ENCODE measurements around the gene CORO7. TPM values are rescaled to one million over a fixed set of nuclear protein-coding genes. Genes with fewer than 3 reads are reported as not detected.

Gene CORO7
- total and polyA plus RNA-seq, 9 of the 15 experiments (the other 6 are each of a cell fraction or from before 2014, with no cell fraction given), result 0.45 to 77.2 (median 18.7) TPM

DNA sequence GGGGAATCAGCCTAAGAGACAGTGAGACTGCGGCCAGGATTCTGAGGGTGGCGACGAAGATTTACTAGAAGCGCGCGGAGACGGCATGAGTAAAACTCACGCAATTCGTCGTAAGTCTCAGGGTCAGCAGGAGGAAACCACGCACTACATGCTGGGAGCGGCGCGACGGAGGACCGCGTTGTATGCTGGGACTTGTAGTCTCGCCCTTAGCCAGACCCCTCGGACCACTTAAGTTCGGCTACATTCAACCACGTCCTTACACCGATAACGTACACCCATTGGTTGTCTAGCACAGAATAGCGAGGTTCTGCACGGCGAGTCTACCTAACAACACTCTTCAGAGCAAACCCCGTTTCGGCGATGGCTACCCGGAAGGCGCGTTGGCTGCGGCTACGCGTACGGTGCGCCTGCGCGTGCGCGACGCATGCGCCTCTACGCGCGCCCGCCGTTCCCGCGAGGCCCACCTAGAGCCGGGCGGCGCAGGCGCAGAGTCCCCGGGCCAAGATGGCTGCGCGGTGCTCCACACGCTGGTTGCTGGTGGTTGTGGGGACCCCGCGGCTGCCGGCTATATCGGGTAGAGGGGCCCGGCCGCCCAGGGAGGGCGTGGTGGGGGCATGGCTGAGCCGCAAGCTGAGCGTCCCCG, 9.1 kb upstream of the CORO7 start, which contains the start of gene DNAJA3 (continued):
- TF ChIP-seq, protein P1, sequence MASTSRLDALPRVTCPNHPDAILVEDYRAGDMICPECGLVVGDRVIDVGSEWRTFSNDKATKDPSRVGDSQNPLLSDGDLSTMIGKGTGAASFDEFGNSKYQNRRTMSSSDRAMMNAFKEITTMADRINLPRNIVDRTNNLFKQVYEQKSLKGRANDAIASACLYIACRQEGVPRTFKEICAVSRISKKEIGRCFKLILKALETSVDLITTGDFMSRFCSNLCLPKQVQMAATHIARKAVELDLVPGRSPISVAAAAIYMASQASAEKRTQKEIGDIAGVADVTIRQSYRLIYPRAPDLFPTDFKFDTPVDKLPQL (IDR thresholded peaks at IDR 0.05; ENCODE audit: extremely low read depth, insufficient read length), result peak; percentile 78
- TF ChIP-seq E2F8 (IDR thresholded peaks at IDR 0.05; ENCODE audit: low read depth, partially characterized antibody) (no peak), GABPB1 (CRISPR knock-in tag; IDR thresholded peaks at IDR 0.05) (peak; percentile 86; the same call in 1 of the 2 replicates), ZNF586 (CRISPR knock-in tag; conservative IDR thresholded peaks at IDR 0.05) (no peak), SMAD2 (IDR thresholded peaks at IDR 0.05; ENCODE audit: low read depth, low read length) (no peak), MEIS2 (IDR thresholded peaks at IDR 0.05; ENCODE audit: partially characterized antibody) (peak; percentile 100), BHLHE40 (IDR thresholded peaks at IDR 0.05; ENCODE audit: low read length) (no peak), AFF1 (IDR thresholded peaks at IDR 0.05; ENCODE audit: low read depth in 1 of 2, partially characterized antibody in 2 of 2) (peak in 1 of 2 experiments; percentile 96), TOE1 (IDR thresholded peaks at IDR 0.05; ENCODE audit: borderline replicate concordance) (no peak), TOE1 (CRISPR knock-in tag; IDR thresholded peaks at IDR 0.05; ENCODE audit: borderline replicate concordance, low read depth) (peak; percentile 71; the same call in 1 of the 2 replicates), SMARCB1 (IDR thresholded peaks at IDR 0.05; ENCODE audit: insufficient read length, low read depth) (no peak)
- TF ChIP-seq, protein P2, sequence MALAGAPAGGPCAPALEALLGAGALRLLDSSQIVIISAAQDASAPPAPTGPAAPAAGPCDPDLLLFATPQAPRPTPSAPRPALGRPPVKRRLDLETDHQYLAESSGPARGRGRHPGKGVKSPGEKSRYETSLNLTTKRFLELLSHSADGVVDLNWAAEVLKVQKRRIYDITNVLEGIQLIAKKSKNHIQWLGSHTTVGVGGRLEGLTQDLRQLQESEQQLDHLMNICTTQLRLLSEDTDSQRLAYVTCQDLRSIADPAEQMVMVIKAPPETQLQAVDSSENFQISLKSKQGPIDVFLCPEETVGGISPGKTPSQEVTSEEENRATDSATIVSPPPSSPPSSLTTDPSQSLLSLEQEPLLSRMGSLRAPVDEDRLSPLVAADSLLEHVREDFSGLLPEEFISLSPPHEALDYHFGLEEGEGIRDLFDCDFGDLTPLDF (CRISPR knock-in tag; IDR thresholded peaks at IDR 0.05), result peak; percentile 72; the same call in 1 of the 2 replicates
- TF ChIP-seq, protein P3, sequence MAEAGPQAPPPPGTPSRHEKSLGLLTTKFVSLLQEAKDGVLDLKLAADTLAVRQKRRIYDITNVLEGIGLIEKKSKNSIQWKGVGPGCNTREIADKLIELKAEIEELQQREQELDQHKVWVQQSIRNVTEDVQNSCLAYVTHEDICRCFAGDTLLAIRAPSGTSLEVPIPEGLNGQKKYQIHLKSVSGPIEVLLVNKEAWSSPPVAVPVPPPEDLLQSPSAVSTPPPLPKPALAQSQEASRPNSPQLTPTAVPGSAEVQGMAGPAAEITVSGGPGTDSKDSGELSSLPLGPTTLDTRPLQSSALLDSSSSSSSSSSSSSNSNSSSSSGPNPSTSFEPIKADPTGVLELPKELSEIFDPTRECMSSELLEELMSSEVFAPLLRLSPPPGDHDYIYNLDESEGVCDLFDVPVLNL (CRISPR knock-in tag; IDR thresholded peaks at IDR 0.05; ENCODE audit: low read depth), result 0 out of 2 replicates have a peak, but pooled peaks have one; percentile 64

Measured in K562 (cell line).